DMS153 treated with DMSO at 0.1 percent for 48 hours (cell line): ENCODE data around the gene EPS8L1.

Experiments
- DNase-seq: peaks from one replicate; lab custom pipeline; 2025; ENCODE audit not compliant: unreplicated experiment; lab: John Stamatoyannopoulos, UW

Gene EPS8L1

DNA sequence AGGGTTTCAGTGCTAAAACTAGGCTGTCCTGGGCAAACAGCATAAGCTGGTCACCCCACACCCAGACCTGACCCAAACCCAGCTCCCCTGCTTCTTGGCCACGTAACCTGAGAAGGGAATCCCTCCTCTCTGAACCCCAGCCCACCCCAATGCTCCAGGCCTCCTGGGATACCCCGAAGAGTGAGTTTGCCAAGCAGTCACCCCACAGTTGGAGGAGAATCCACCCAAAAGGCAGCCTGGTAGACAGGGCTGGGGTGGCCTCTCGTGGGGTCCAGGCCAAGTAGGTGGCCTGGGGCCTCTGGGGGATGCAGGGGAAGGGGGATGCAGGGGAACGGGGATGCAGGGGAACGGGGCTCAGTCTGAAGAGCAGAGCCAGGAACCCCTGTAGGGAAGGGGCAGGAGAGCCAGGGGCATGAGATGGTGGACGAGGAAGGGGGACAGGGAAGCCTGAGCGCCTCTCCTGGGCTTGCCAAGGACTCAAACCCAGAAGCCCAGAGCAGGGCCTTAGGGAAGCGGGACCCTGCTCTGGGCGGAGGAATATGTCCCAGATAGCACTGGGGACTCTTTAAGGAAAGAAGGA lies 39.0 kb downstream of the EPS8L1 start:
- DNase-seq = no peak

DNA sequence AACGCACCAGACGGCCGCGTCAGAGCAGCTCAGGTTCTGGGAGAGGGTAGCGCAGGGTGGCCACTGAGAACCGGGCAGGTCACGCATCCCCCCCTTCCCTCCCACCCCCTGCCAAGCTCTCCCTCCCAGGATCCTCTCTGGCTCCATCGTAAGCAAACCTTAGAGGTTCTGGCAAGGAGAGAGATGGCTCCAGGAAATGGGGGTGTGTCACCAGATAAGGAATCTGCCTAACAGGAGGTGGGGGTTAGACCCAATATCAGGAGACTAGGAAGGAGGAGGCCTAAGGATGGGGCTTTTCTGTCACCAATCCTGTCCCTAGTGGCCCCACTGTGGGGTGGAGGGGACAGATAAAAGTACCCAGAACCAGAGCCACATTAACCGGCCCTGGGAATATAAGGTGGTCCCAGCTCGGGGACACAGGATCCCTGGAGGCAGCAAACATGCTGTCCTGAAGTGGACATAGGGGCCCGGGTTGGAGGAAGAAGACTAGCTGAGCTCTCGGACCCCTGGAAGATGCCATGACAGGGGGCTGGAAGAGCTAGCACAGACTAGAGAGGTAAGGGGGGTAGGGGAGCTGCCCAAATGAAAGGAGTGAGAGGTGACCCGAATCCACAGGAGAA lies 39.9 kb downstream of the EPS8L1 start:
- DNase-seq = no peak

DNA sequence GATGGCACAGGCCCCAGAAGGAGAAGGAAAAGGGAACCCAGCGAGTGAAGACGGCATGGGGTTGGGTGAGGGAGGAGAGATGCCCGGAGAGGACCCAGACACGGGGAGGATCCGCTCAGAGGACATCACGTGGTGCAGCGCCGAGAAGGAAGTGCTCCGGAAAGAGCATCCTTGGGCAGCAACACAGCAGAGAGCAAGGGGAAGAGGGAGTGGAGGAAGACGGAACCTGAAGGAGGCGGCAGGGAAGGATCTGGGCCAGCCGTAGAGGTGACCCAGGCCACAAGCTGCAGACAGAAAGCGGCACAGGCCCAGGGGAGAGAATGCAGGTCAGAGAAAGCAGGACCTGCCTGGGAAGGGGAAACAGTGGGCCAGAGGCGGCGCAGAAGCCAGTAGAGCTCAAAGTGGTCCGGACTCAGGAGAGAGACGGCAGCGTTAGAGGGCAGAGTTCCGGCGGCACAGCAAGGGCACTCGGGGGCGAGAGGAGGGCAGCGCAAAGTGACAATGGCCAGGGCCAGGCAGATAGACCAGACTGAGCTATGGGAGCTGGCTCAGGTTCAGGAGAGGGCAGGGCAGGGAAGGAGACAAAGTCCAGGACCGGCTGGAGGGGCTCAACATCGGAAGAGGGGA lies 40.7 kb downstream of the EPS8L1 start:
- no peak for DNase-seq

DNA sequence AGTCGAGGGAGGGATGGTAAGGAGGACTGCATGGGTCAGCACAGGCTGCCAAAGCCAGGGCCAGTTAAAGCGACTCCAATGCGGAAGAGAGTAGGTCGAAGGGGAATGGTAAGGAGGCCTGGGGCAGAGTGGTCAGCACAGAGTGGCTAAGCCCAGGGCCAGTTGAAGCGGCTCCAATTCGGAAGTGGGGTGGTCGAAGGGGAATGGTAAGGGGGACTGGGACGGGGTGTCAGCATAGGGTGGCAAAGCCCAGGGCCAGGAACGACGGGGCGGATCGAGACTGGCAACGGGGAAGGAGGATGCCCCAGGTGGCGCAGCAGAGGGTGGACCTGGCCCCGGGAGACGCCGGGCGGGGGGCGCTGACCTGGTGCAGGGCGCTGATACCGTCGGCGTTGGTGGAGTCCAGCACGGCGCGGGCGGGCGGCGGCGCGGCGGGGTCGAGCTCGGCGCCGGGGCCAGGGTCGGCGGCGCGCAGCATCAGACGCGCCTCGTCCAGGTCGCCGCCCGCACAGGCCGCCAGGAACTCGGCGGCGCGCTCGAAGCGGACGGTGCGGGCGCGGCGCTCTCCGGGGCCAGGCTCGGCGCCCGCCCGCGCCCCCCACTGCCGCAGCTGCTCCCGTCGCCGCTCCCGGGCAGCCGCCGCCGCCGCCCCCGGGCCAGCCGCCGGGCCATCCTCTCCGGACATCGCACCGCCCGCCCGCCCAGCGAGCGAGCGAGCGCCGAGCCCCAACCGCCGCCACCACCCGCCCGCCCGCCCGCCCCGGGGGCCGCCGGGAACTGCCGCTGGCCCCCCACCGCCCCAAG lies 41.4 kb downstream of the EPS8L1 start, which contains the start of gene PPP1R12C:
Gene PPP1R12C, minus strand, starts transcription at position 779 of the 804 bp plus-strand sequence. Its CDS starts 94 bp downstream, at position 685.
- DNase-seq = no peak

DNA sequence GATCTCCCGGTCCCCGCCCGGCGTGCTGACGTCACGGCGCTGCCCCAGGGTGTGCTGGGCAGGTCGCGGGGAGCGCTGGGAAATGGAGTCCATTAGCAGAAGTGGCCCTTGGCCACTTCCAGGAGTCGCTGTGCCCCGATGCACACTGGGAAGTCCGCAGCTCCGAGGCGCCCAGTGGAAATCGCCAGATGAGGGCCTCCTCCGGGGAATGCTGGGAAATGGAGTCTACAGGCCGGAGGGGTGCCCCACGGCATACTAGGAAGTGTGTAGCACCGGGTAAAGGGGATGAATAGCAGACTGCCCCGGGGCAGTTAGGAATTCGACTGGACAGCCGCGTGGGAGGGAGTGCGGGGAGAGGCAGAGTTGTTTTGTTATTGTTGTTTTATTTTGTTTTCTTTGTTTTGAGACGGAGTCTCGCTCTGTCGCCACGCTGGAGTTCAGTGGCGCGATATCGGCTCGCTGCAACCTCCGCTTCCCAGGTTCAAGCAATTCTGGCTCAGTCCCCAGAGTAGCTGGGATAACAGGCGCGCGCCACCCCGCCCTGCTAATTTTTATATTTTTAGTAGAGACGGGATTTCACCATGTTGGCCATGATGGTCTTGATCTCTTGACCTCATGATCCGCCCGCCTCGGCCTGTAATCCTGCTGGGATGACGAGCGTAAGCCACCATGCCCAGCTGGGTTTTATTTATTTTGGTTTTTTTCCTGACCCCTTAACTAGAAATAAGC lies 42.2 kb downstream of the EPS8L1 start:
- peak; percentile 95 for DNase-seq

DNA sequence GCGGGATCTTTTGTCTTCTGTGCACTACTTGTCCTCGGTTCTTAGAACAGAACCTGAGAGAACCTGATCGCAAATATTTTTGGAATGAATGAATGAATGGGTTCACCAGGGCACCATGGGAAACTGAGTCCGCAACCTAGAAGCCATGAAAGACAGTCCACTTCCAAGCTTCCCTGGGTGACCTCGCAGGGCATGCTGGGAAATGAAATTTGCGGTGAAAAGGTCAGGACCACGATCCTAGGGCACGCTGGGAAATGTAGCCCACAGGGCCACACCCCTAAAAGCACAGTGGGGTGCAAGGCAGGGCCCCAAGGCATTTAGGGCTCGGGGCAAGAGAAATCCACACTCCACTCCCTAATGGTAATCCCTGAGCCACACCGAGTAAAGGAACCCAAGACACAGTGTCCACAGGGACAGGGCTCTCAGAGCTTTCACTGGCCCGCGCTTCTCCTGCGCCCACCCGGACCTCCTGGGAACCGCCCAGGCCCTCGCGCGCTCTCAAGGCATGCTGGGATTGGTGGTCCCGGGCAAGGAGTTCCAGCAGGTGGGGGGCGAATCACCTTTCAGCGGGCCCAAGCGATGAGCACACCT lies 42.8 kb downstream of the EPS8L1 start:
- DNase-seq = peak; percentile 18

DNA sequence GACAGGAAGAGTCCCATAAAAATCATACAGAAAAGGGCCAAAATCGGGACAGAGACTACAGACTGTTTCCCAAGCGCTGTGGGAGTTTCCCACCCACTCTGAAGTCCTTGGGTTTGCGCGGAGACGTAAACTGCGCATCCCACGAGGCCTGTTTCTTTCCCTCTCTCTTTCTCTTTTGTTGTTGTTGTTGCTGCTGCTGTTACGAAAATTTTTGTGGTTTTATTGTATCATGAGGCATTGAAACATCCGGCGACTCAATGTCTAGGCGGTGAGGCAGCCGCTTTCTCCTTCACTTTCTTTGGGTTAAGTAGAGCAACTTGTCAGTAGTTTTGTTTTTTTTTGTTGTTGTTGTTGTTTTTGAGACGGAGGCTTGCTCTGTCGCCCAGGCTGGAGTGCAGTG lies 43.4 kb downstream of the EPS8L1 start:
- no peak for DNase-seq

DNA sequence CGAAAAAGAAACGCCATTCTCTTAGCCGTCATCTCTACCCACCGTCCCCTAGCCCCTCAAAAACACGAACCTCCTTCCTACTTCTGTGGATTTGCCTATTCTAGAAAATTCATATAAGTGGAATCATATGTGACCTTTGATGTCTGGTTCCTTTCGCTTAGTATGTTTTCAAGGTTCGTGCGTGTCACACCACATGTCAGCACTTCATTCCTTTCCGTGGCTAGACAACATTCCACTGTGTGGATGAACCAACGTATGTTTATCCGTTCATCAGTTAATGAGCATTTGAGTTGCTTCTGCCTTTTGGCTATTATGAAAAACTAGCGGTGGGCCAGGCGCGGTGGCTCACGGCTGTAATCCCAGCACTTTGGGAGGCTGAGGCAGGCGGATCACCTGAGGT lies 55.8 kb downstream of the EPS8L1 start:
- no peak for DNase-seq

DNA sequence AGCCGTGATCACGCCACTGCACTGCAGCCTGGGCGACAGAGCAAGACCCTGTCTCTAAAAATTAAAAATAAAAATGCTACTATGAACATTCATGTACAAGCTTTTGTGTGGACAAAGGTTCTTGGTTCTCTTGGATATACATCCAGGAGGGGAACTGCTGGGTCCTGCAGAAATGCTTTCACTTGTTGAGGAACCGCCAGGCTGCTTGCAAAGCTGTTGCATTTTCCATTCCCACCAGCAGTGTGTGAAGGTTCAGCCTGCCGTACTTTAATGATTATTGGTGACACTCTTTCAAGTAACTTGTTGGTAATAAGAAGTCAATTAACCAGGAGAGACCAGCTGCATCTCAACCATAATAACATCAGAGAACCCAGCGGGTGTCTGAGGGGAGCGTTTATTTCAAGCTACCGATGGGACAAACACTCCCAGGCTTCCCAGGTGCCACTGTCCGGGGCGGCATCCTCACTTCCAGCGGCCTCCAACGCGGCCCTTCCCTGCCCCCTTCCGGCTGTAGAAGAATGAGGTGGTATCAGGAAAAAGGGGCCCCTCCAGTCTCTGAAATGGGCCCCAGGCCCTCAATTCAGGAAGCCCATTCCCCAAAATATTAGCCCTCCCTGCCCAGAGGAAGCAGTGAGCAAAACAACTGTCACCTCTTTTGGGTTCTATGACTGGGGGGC lies 56.9 kb downstream of the EPS8L1 start:
- DNase-seq = no peak

DNA sequence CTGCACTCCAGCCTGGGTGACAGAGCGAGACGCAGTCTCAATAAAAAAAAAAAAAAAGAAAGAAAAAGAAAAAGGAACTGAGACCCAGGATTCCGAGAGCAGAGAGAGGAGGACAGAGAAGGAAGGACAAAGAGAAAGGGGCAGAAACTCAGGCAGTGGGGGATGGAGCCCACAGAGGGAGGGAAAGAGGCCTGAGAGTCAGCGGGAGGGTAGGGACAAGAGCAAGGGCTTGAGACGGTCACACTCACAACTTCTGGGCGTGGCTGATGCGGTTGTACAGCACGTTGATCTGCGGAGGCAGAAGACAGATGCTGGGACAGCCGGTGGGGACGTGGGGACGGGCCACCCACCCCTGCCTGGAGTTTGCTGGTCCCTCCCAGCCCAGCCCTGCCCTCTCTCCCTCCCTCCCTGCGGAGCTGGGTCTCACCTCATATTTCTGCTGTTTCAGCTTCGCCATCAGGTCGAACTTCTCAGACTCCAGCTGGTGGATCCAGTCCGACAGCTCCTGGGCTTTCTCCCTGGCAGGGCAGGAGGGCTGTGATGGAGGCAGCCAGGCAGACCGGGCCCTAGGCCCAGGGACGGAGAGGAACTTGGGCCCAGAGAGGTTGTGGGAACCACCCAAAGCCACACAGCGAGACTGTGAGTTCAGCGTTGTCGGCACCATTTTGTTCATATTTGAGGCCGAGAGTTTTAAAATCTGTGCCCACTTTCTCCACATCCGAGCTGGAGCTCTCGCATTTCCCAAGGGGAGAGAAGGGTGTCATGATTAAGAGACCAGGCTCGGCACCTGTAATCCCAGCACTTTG lies 58.2 kb downstream of the EPS8L1 start:
- DNase-seq = no peak

DNA sequence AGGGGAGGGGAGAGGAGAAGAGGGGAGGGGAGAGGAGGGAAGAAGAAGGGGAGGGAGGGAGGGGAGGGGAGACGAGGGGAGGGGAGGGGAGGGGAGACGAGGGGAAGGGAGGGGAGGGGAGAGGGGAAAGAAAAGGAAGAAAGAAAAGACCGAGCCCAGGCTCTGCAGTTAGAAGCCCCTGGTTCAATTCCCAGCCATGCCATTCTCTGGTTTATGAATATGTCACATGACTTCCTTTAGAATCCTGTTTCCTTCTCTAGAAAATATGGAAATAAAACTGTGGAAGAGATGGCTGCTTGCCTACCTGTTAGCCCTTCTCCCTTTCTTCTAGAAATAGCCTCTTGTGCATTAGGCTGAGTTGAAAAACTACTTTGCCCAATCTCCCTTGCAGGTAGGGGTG lies 59.1 kb downstream of the EPS8L1 start:
- DNase-seq = no peak

DNA sequence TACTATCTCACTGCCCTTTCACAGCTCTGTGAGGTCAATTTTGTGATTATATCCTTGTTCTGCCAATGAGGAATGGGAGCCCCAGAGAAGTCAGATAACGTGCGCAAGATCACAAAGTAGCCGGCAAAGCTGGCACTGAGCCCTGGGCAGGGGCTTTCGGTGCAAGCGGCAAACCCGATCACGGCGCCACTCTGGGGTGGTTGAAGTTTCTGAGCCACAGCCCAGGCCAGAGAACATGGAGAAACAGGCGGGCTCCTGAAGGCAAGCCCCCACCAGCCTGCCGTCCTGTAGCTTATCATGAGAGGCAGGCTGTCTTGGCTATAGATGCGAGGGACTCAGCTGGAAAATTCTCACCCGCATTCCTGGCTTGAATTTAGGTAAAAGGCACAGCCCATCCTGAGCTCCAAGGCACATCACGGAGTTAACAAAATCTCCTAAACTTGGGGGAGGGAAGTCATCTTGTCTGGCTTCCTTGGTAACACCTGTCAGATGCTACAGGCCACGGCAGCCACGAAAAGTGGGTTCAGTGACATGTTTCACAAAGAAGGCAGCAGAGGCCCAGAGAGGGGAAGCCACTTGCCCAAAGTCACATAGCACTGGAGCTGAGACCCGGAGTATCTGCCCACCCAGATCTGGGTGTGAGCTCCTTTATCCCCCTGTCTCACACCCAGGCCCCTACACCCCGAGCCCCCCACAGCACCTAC lies 60.9 kb downstream of the EPS8L1 start:
- DNase-seq = no peak
